HEK293 (cell line): ENCODE measurements around the gene SAPCD1.
A peak's percentile ranks its signal among the peaks of the same experiment; 100 is the strongest.

Experiments used
- CTCF ChIA-PET: fragments of 350-600 bp; formaldehyde crosslinking; extraction: SDS; loops from one replicate; lab custom pipeline; 2021; ENCODE audit warnings: antibody characterized with exemption; lab: Yijun Ruan, JAX
- POLR2A ChIA-PET: fragments of 300-600 bp; formaldehyde crosslinking; extraction: SDS; loops from one replicate; lab custom pipeline; 2020; ENCODE audit warnings: antibody characterized with exemption, inconsistent platforms; lab: Yijun Ruan, JAX
- H3K27ac ChIP-seq: fragments of 200-500 bp; sonication (Bioruptor generic); 2 replicates; pipeline ENCODE4 v1.5.1; 2014; ENCODE audit warnings: low read depth, low read length, control low read depth, inconsistent platforms; ENCODE audit errors: extremely low read depth
- H3K36me3 ChIP-seq, 2 experiments: fragments of 200-500 bp in 1 of 2; sonication (Bioruptor generic) in 1 of 2; 1 replicate in 1 of 2; 2 replicates in 1 of 2; pipeline ENCODE4 v1.5.1; 2014 to 2017; ENCODE audit warnings: inconsistent platforms in 2 of 2, low read length in 2 of 2; ENCODE audit not compliant: control insufficient read depth in 2 of 2, insufficient read depth in 1 of 2
- H3K4me1 ChIP-seq: fragments of 200-500 bp; sonication (Bioruptor generic); 2 replicates; pipeline ENCODE4 v1.5.1; 2014; ENCODE audit warnings: mild to moderate bottlenecking, low read length, inconsistent platforms; ENCODE audit not compliant: control insufficient read depth, insufficient read depth
- H3K4me3 ChIP-seq: 2 replicates; pipeline ENCODE4 v1.5.1; 2011; ENCODE audit warnings: low read depth, mild to moderate bottlenecking, control low read depth, low read length, moderate library complexity
- H3K9me3 ChIP-seq: fragments of 200-500 bp; sonication (Bioruptor generic); 2 replicates; pipeline ENCODE4 v1.5.1; 2014; ENCODE audit warnings: low read depth, low read length, inconsistent platforms; ENCODE audit not compliant: control insufficient read depth, insufficient read depth
- ATF2 ChIP-seq: fragments of 450-650 bp; formaldehyde crosslinking; IDR thresholded peaks from 2 replicates; pipeline ENCODE4 v1.5.1; 2016; ENCODE audit warnings: missing biosample characterization, missing genetic modification characterization, low read depth
- GLIS2 ChIP-seq: fragments of 450-650 bp; formaldehyde crosslinking; IDR thresholded peaks from 2 replicates; pipeline ENCODE4 v1.5.1; 2016; ENCODE audit warnings: missing biosample characterization, missing genetic modification characterization
- KLF1 ChIP-seq: fragments of 450-650 bp; formaldehyde crosslinking; IDR thresholded peaks from 2 replicates; pipeline ENCODE4 v1.5.1; 2016; ENCODE audit warnings: missing biosample characterization, missing genetic modification characterization
- KLF7 ChIP-seq: fragments of 450-650 bp; formaldehyde crosslinking; IDR thresholded peaks from 2 replicates; pipeline ENCODE4 v1.5.1; 2016; ENCODE audit warnings: missing biosample characterization, missing genetic modification characterization, borderline replicate concordance
- KLF8 ChIP-seq: fragments of 450-650 bp; formaldehyde crosslinking; IDR thresholded peaks from 2 replicates; pipeline ENCODE4 v1.5.1; 2016; ENCODE audit warnings: missing biosample characterization, missing genetic modification characterization
- RBAK ChIP-seq: fragments of 450-650 bp; formaldehyde crosslinking; IDR thresholded peaks from 2 replicates; pipeline ENCODE4 v1.5.1; 2016; ENCODE audit warnings: missing biosample characterization, missing genetic modification characterization
- SP7 ChIP-seq: fragments of 450-650 bp; formaldehyde crosslinking; IDR thresholded peaks from 2 replicates; pipeline ENCODE4 v1.5.1; 2016; ENCODE audit warnings: missing biosample characterization, missing genetic modification characterization
- ZBTB21 ChIP-seq: fragments of 450-650 bp; formaldehyde crosslinking; IDR thresholded peaks from 2 replicates; pipeline ENCODE4 v1.5.1; 2017; ENCODE audit warnings: missing biosample characterization, missing genetic modification characterization
- ZBTB6 ChIP-seq: fragments of 450-650 bp; formaldehyde crosslinking; IDR thresholded peaks from 2 replicates; pipeline ENCODE4 v1.5.1; 2017; ENCODE audit warnings: missing biosample characterization, missing genetic modification characterization
- ZNF391 ChIP-seq: fragments of 450-650 bp; formaldehyde crosslinking; IDR thresholded peaks from 2 replicates; pipeline ENCODE4 v1.5.1; 2016; ENCODE audit warnings: low read depth, missing biosample characterization, missing genetic modification characterization, borderline replicate concordance
- ZNF426 ChIP-seq: fragments of 450-650 bp; formaldehyde crosslinking; IDR thresholded peaks from 2 replicates; pipeline ENCODE4 v1.5.1; 2017; ENCODE audit warnings: missing biosample characterization, missing genetic modification characterization, mild to moderate bottlenecking, inconsistent platforms, moderate library complexity
- ZNF621 ChIP-seq: fragments of 450-650 bp; formaldehyde crosslinking; IDR thresholded peaks from 2 replicates; pipeline ENCODE4 v1.5.1; 2017; ENCODE audit warnings: missing biosample characterization, missing genetic modification characterization
- ZNF837 ChIP-seq: fragments of 450-650 bp; formaldehyde crosslinking; IDR thresholded peaks from 2 replicates; pipeline ENCODE4 v1.5.1; 2016; ENCODE audit warnings: missing biosample characterization, missing genetic modification characterization
- ZXDB ChIP-seq: fragments of 450-650 bp; formaldehyde crosslinking; IDR thresholded peaks from 2 replicates; pipeline ENCODE4 v1.5.1; 2016; ENCODE audit warnings: missing biosample characterization, missing genetic modification characterization

Gene SAPCD1

GRCh38 chr6:31775184-31775583, 12.7 kb downstream of the SAPCD1 start:
- H3K4me1 ChIP-seq: peaks cover 4% of the 10 kb centered on the region
- H3K27ac ChIP-seq: no peak overlapping the region
- TF ChIP-seq KLF7 (tag by site-specific recombination) (no peak), KLF1 (peak; percentile 47; the same call in 1 of the 2 replicates)
- H3K4me3 ChIP-seq: no peak overlapping the region
- peaks cover 0 to 21% of the 10 kb centered on the region in 2 experiments; a peak in 2 of 3 replicates for H3K36me3 ChIP-seq
- ChIA-PET CTCF (interaction anchor here (0.5 to 3.2 kb wide), 7 partner anchors 12 to 272 kb away, joined by 3 to 17 read pairs (median 4); no protein-coding TSS in a partner anchor), POLR2A (interaction anchor here (0.6 to 7.2 kb wide), 10 partner anchors 22 to 149 kb away, joined by 3 to 48 read pairs (median 3); partner anchors contain the start of genes ABHD16A, HSPA1A, HSPA1B and HSPA1L)
- H3K9me3 ChIP-seq: no peaks in the 10 kb centered on the region

GRCh38 chr6:31775633-31776484, 13.4 kb downstream of the SAPCD1 start:
- POLR2A ChIA-PET: interaction anchor here (0.6 to 7.2 kb wide), 8 partner anchors 23 to 148 kb away, joined by 3 to 48 read pairs (median 4); partner anchors contain the start of genes ABHD16A, HSPA1A, HSPA1B and HSPA1L
- H3K9me3 ChIP-seq: no peaks in the 10 kb centered on the region
- H3K36me3 ChIP-seq: peaks cover 0 to 28% of the 10 kb centered on the region in 2 experiments; a peak in 2 of 3 replicates
- peaks cover 4% of the 10 kb centered on the region for H3K4me1 ChIP-seq
- no peak overlapping the region for H3K27ac ChIP-seq
- TF ChIP-seq ZXDB (no peak), ZNF426 (tag by site-specific recombination) (no peak), RBAK (tag by site-specific recombination) (no peak), ATF2 (no peak), GLIS2 (tag by site-specific recombination) (no peak), SP7 (tag by site-specific recombination) (no peak)
- TF ChIP-seq, all 188 proteins: peak for 0
- no peak overlapping the region for H3K4me3 ChIP-seq
- CTCF ChIA-PET: interaction anchor here (0.5 to 3.2 kb wide), 5 partner anchors 13 to 176 kb away, joined by 3 to 17 read pairs (median 4); no protein-coding TSS in a partner anchor

- no peak for TF ChIP-seq ZNF391 (tag by site-specific recombination)
- peak; percentile 80 for TF ChIP-seq ZBTB6
- TF ChIP-seq KLF8 (tag by site-specific recombination): no peak
- no peak for TF ChIP-seq ZBTB21 (tag by site-specific recombination)
- TF ChIP-seq ZNF837 (tag by site-specific recombination): no peak
- TF ChIP-seq ZNF621 (tag by site-specific recombination): no peak
- H3K36me3 ChIP-seq: peaks cover 0 to 35% of the 10 kb centered on the region in 2 experiments; a peak in 2 of 3 replicates
- H3K4me1 ChIP-seq: peaks cover 4% of the 10 kb centered on the region
- no peaks in the 10 kb centered on the region for H3K9me3 ChIP-seq
- no peak overlapping the region for H3K27ac ChIP-seq
- peak overlapping the region; percentile 21 for H3K4me3 ChIP-seq
- POLR2A ChIA-PET: interaction anchor here (0.6 to 3.3 kb wide), 7 partner anchors 15 to 51 kb away, joined by 3 to 38 read pairs (median 5); partner anchors contain the start of genes CLIC1, HSPA1B, LSM2 and VARS1
- CTCF ChIA-PET: interaction anchor here (5.1 kb wide), 1 partner anchor 14 kb away, joined by 28 read pairs; no protein-coding TSS in a partner anchor
These were observed 14.1 kb downstream of the SAPCD1 start for GRCh38 chr6:31776485-31776988.
